NB4 (cell line): ENCODE measurements around the gene TLCD2.
"Not testable (repeated sequence)": the region's sequence is repeated elsewhere in the genome, so short reads cannot be mapped to it uniquely, and the experiment has no call there.

Experiments used
- CTCF ChIP-seq: IDR thresholded peaks from one replicate; pipeline ENCODE4 v1.5.1; 2012; ENCODE audit warnings: low read depth, low read length
- MAX ChIP-seq: IDR thresholded peaks from 2 replicates; pipeline ENCODE4 v1.6.1; 2011; ENCODE audit warnings: low read depth, low read length
- POLR2A ChIP-seq: IDR thresholded peaks from 2 replicates; pipeline ENCODE4 v1.6.1; 2011; ENCODE audit warnings: mild to moderate bottlenecking; ENCODE audit not compliant: insufficient read length; ENCODE audit errors: extremely low read depth

- not testable (repeated sequence) for TF ChIP-seq CTCF, MAX, POLR2A
Measured at GRCh38 chr17:1699891-1700290, 10.3 kb downstream of the TLCD2 start.
